Measurements from ENCODE around the gene PTCH2. TPM values are rescaled to one million over a fixed set of nuclear protein-coding genes. Genes with fewer than 3 reads are reported as not detected.

Gene PTCH2
- total and polyA plus RNA-seq, 2 of the 13 experiments (the other 11 are each of a cell fraction or from before 2014, with no cell fraction given) = 0.60 to 1.5 TPM

DNA sequence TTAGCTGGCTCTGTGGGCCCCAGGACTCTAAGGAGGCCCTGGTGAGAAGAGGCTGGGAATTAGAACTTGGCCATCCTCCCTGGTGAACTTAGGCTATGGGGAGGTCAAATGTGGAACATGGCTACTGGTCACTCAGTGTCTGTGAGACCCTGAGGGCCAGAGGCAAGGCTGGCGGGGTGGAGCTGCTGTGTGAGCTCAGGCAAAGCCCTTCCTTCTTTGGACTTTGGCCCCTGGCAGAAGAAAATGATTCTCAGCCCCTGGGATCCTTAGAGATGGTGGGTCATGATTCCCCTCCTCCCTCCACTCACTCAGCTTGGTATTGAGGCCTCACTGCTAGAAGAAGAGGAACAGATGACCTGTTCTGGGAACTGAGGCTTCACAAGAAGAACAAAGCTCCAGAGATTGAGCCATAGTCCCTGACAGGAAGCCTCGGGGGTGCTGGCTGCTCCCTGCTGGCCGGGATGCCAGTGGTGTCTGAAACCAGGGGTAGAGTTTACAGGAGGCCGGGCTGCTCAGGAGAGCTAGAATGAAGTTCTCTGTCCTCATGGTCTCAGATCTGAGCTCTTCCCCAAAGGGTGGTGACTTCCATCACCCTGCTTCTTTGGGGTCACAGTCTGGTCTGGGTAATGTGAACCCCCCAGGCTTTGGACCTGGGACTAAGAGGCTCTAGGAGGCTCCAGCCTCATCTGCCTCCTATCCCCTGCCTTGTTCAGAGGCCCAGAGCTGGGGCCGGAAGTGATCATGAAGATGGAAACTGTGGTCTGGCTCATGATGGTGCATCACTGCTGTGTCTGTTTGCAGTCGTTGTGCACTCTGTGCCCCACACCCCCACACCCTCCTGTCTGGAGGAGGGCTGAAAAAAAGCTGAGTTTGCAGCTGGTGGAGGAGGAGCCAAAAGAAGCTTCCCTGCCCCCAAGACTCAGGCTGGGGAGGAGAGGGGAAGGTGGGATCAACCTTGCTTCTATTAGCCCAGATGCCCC, 33.8 kb downstream of the PTCH2 start (continued):
- TF ChIP-seq MIER2 (CRISPR knock-in tag; IDR thresholded peaks at IDR 0.05) = no peak
- TF ChIP-seq, protein P1, sequence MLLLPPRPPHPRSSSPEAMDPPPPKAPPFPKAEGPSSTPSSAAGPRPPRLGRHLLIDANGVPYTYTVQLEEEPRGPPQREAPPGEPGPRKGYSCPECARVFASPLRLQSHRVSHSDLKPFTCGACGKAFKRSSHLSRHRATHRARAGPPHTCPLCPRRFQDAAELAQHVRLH (CRISPR knock-in tag; IDR thresholded peaks at IDR 0.05; ENCODE audit: borderline replicate concordance, low read depth) = no peak
- no peak for TF ChIP-seq TBL1XR1 (IDR thresholded peaks at IDR 0.05; ENCODE audit: borderline replicate concordance, low read length, partially characterized antibody)
- TF ChIP-seq SP140L (CRISPR knock-in tag; IDR thresholded peaks at IDR 0.05; ENCODE audit: borderline replicate concordance) = no peak
- TF ChIP-seq STAG1 (CRISPR knock-in tag; IDR thresholded peaks at IDR 0.05) = no peak; the same call in 1 of the 2 replicates
- TF ChIP-seq, protein P2, sequence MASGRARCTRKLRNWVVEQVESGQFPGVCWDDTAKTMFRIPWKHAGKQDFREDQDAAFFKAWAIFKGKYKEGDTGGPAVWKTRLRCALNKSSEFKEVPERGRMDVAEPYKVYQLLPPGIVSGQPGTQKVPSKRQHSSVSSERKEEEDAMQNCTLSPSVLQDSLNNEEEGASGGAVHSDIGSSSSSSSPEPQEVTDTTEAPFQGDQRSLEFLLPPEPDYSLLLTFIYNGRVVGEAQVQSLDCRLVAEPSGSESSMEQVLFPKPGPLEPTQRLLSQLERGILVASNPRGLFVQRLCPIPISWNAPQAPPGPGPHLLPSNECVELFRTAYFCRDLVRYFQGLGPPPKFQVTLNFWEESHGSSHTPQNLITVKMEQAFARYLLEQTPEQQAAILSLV (CRISPR knock-in tag; IDR thresholded peaks at IDR 0.05; ENCODE audit: borderline replicate concordance) = no peak
- TF ChIP-seq ZNF441 (CRISPR knock-in tag; IDR thresholded peaks at IDR 0.05; ENCODE audit: borderline replicate concordance) = no peak
- TF ChIP-seq, protein P3, sequence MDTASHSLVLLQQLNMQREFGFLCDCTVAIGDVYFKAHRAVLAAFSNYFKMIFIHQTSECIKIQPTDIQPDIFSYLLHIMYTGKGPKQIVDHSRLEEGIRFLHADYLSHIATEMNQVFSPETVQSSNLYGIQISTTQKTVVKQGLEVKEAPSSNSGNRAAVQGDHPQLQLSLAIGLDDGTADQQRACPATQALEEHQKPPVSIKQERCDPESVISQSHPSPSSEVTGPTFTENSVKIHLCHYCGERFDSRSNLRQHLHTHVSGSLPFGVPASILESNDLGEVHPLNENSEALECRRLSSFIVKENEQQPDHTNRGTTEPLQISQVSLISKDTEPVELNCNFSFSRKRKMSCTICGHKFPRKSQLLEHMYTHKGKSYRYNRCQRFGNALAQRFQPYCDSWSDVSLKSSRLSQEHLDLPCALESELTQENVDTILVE (CRISPR knock-in tag; IDR thresholded peaks at IDR 0.05) = no peak
- no peak for TF ChIP-seq PAX8 (CRISPR knock-in tag; IDR thresholded peaks at IDR 0.05; ENCODE audit: borderline replicate concordance)
- TF ChIP-seq AKAP8 (CRISPR knock-in tag; IDR thresholded peaks at IDR 0.05) = no peak
- TF ChIP-seq, protein P4, sequence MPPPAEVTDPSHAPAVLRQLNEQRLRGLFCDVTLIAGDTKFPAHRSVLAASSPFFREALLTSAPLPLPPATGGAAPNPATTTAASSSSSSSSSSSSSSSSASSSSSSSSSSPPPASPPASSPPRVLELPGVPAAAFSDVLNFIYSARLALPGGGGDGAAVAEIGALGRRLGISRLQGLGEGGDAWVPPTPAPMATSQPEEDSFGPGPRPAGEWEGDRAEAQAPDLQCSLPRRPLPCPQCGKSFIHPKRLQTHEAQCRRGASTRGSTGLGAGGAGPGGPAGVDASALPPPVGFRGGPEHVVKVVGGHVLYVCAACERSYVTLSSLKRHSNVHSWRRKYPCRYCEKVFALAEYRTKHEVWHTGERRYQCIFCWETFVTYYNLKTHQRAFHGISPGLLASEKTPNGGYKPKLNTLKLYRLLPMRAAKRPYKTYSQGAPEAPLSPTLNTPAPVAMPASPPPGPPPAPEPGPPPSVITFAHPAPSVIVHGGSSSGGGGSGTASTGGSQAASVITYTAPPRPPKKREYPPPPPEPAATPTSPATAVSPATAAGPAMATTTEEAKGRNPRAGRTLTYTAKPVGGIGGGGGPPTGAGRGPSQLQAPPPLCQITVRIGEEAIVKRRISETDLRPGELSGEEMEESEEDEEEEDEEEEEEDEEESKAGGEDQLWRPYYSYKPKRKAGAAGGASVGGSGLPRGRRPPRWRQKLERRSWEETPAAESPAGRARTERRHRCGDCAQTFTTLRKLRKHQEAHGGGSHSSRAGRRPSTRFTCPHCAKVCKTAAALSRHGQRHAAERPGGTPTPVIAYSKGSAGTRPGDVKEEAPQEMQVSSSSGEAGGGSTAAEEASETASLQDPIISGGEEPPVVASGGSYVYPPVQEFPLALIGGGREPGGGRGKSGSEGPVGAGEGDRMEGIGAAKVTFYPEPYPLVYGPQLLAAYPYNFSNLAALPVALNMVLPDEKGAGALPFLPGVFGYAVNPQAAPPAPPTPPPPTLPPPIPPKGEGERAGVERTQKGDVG (CRISPR knock-in tag; IDR thresholded peaks at IDR 0.05; ENCODE audit: borderline replicate concordance) = no peak
- TF ChIP-seq, protein P5, sequence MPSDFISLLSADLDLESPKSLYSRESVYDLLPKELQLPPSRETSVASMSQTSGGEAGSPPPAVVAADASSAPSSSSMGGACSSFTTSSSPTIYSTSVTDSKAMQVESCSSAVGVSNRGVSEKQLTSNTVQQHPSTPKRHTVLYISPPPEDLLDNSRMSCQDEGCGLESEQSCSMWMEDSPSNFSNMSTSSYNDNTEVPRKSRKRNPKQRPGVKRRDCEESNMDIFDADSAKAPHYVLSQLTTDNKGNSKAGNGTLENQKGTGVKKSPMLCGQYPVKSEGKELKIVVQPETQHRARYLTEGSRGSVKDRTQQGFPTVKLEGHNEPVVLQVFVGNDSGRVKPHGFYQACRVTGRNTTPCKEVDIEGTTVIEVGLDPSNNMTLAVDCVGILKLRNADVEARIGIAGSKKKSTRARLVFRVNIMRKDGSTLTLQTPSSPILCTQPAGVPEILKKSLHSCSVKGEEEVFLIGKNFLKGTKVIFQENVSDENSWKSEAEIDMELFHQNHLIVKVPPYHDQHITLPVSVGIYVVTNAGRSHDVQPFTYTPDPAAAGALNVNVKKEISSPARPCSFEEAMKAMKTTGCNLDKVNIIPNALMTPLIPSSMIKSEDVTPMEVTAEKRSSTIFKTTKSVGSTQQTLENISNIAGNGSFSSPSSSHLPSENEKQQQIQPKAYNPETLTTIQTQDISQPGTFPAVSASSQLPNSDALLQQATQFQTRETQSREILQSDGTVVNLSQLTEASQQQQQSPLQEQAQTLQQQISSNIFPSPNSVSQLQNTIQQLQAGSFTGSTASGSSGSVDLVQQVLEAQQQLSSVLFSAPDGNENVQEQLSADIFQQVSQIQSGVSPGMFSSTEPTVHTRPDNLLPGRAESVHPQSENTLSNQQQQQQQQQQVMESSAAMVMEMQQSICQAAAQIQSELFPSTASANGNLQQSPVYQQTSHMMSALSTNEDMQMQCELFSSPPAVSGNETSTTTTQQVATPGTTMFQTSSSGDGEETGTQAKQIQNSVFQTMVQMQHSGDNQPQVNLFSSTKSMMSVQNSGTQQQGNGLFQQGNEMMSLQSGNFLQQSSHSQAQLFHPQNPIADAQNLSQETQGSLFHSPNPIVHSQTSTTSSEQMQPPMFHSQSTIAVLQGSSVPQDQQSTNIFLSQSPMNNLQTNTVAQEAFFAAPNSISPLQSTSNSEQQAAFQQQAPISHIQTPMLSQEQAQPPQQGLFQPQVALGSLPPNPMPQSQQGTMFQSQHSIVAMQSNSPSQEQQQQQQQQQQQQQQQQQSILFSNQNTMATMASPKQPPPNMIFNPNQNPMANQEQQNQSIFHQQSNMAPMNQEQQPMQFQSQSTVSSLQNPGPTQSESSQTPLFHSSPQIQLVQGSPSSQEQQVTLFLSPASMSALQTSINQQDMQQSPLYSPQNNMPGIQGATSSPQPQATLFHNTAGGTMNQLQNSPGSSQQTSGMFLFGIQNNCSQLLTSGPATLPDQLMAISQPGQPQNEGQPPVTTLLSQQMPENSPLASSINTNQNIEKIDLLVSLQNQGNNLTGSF (CRISPR knock-in tag; IDR thresholded peaks at IDR 0.05) = no peak
- TF ChIP-seq HNRNPLL (IDR thresholded peaks at IDR 0.05; ENCODE audit: low read depth, low read length, poor library complexity, severe bottlenecking) = no peak
- peak; percentile 7; the same call in 1 of the 2 replicates for TF ChIP-seq ZFY (CRISPR knock-in tag; IDR thresholded peaks at IDR 0.05)

Measured in HepG2 (cell line).